ENCODE results near the gene AARS1. TPM values are rescaled to one million over a fixed set of nuclear protein-coding genes. Genes with fewer than 3 reads are reported as not detected.

AARS1 gene
- total and polyA plus RNA-seq, 11 donors = 23.9 to 96.2 (median 63.2) TPM

Other genes starting within 250 kb of the AARS1 start
- gene PDPR, start 175.2 kb downstream of the AARS1 start, total RNA-seq = 10 to 100 TPM; 20.2 to 38.3 (median 27.2) TPM
- 10 to 100 TPM in 1 of 2 donors, 1 to 10 TPM in 1; 7.7 to 10.2 TPM for gene PDPR, start 175.2 kb downstream of the AARS1 start, polyA plus RNA-seq
- gene CLEC18C, start 115.7 kb downstream of the AARS1 start, total RNA-seq = under 1 TPM in 5 of 9 donors, not detected in 4; 0.09 to 0.34 (median 0.13) TPM
- gene CLEC18C, start 115.7 kb downstream of the AARS1 start, polyA plus RNA-seq = under 1 TPM in 1 of 2 donors, not detected in 1; 0.15 TPM
- gene EXOSC6, start 37.6 kb downstream of the AARS1 start, total RNA-seq = 10 to 100 TPM; 10.5 to 19.2 (median 15.4) TPM
- gene EXOSC6, start 37.6 kb downstream of the AARS1 start, polyA plus RNA-seq = 10 to 100 TPM in 1 of 2 donors, 1 to 10 TPM in 1; 7.1 to 12.0 TPM
- 10 to 100 TPM; 16.9 to 34.2 (median 20.9) TPM for gene DDX19B, start 9.7 kb upstream of the AARS1 start, total RNA-seq
- 10 to 100 TPM; 13.0 to 18.1 TPM for gene DDX19B, start 9.7 kb upstream of the AARS1 start, polyA plus RNA-seq
- gene DDX19A, start 57.4 kb upstream of the AARS1 start, total RNA-seq = 10 to 100 TPM; 19.9 to 32.0 (median 25.8) TPM
- gene DDX19A, start 57.4 kb upstream of the AARS1 start, polyA plus RNA-seq = 10 to 100 TPM; 13.7 to 30.2 TPM
- gene ST3GAL2, start 149.6 kb upstream of the AARS1 start, total RNA-seq = 10 to 100 TPM; 16.7 to 44.6 (median 20.1) TPM
- gene ST3GAL2, start 149.6 kb upstream of the AARS1 start, polyA plus RNA-seq = 10 to 100 TPM in 1 of 2 donors, 1 to 10 TPM in 1; 8.4 to 23.7 TPM
- 10 to 100 TPM in 3 of 9 donors, 1 to 10 TPM in 6; 6.5 to 17.3 (median 8.2) TPM for gene FCSK, start 165.1 kb upstream of the AARS1 start, total RNA-seq
- gene FCSK, start 165.1 kb upstream of the AARS1 start, polyA plus RNA-seq = 1 to 10 TPM; 5.9 to 8.4 TPM
- gene COG4, start 234.0 kb upstream of the AARS1 start, total RNA-seq = 10 to 100 TPM; 30.7 to 45.7 (median 41.7) TPM
- 10 to 100 TPM; 31.8 to 35.1 TPM for gene COG4, start 234.0 kb upstream of the AARS1 start, polyA plus RNA-seq
- gene SF3B3, start 234.3 kb upstream of the AARS1 start, total RNA-seq = 100 to 1,000 TPM in 8 of 9 donors, 10 to 100 TPM in 1; 83.9 to 198 (median 158) TPM
- gene SF3B3, start 234.3 kb upstream of the AARS1 start, polyA plus RNA-seq = 10 to 100 TPM; 50.3 to 69.7 TPM